Chondrocyte (in vitro differentiated cells): Measurements from ENCODE around the gene PIK3CG. TPM values are rescaled to one million over a fixed set of nuclear protein-coding genes. Genes with fewer than 3 reads are reported as not detected.
"Not testable (repeated sequence)": the region's sequence is repeated elsewhere in the genome, so short reads cannot be mapped to it uniquely, and the experiment has no call there.

ENCODE experiments used
- DNase-seq: peaks from one replicate; pipeline ENCODE4 v3.0.0; 2021; ENCODE audit warnings: mixed read lengths, low spot score
- H3K27ac Mint-ChIP-seq: one replicate; pipeline ENCODE4 v1.8.0; 2021; ENCODE audit warnings: mild to moderate bottlenecking, moderate library complexity, mixed read lengths; ENCODE audit not compliant: unreplicated experiment
- H3K27me3 Mint-ChIP-seq: 2 replicates; pipeline ENCODE4 v1.8.0; 2021; ENCODE audit warnings: low read depth, mixed read lengths
- H3K36me3 Mint-ChIP-seq: 2 replicates; pipeline ENCODE4 v1.8.0; 2021; ENCODE audit warnings: low read depth, mixed read lengths
- H3K4me1 Mint-ChIP-seq: 2 replicates; pipeline ENCODE4 v1.8.0; 2021; ENCODE audit warnings: low read depth, mild to moderate bottlenecking, mixed read lengths
- H3K4me3 Mint-ChIP-seq: one replicate; pipeline ENCODE4 v1.8.0; 2021; ENCODE audit warnings: mild to moderate bottlenecking, moderate library complexity, mixed read lengths; ENCODE audit not compliant: unreplicated experiment
- H3K9me3 Mint-ChIP-seq: 2 replicates; pipeline ENCODE4 v1.8.0; 2021; ENCODE audit warnings: low read depth, mixed read lengths
- CTCF ChIP-seq: fragments of 200-600 bp; sonication (generic); IDR thresholded peaks from 2 replicates; pipeline ENCODE4 v1.5.0; 2021; ENCODE audit warnings: antibody characterized with exemption, mild to moderate bottlenecking, moderate library complexity
- total RNA-seq: library from RNA; stranded (reverse); gene quantifications from 3 replicates; pipeline ENCODE4 v1.2.1, GENCODE V29; 2021

The PIK3CG gene
- total RNA-seq, 1 donor from 2014 or later: not detected

- DNase-seq: no peak
- Mint-ChIP-seq H3K4me1 (no peaks in the 10 kb centered on the region), H3K36me3 (no peaks in the 10 kb centered on the region), H3K4me3 (no peak overlapping the region), H3K27ac (no peak overlapping the region), H3K27me3 (peaks cover 18% of the 10 kb centered on the region), H3K9me3 (peaks cover 12% of the 10 kb centered on the region)
- TF ChIP-seq CTCF: no peak
Measured at GRCh38 chr7:106915873-106916272, 50.8 kb downstream of the PIK3CG start.

GRCh38 chr7:106916679-106917078, 51.6 kb downstream of the PIK3CG start:
- DNase-seq: no peak
- peaks cover 13% of the 10 kb centered on the region for H3K9me3 Mint-ChIP-seq
- H3K4me1 Mint-ChIP-seq: no peaks in the 10 kb centered on the region
- TF ChIP-seq CTCF: no peak
- H3K36me3 Mint-ChIP-seq: no peaks in the 10 kb centered on the region
- no peak overlapping the region for H3K4me3 Mint-ChIP-seq
- H3K27me3 Mint-ChIP-seq: peaks cover 15% of the 10 kb centered on the region
- no peak overlapping the region for H3K27ac Mint-ChIP-seq

GRCh38 chr7:106918991-106919390, 53.9 kb downstream of the PIK3CG start:
- Mint-ChIP-seq H3K4me3 (no peak overlapping the region), H3K4me1 (no peaks in the 10 kb centered on the region), H3K36me3 (no peaks in the 10 kb centered on the region), H3K27me3 (peaks cover 4% of the 10 kb centered on the region), H3K27ac (no peak overlapping the region), H3K9me3 (peaks cover 16% of the 10 kb centered on the region)
- no peak for DNase-seq
- TF ChIP-seq CTCF: no peak

GRCh38 chr7:106924468-106924867, 59.4 kb downstream of the PIK3CG start:
- not testable (repeated sequence) for H3K4me3 Mint-ChIP-seq, H3K27me3 Mint-ChIP-seq, H3K36me3 Mint-ChIP-seq, H3K4me1 Mint-ChIP-seq, H3K27ac Mint-ChIP-seq, DNase-seq
- peaks cover 13% of the 10 kb centered on the region for H3K9me3 Mint-ChIP-seq

- DNase-seq: no peak
- Mint-ChIP-seq H3K27ac (no peak overlapping the region), H3K4me1 (no peaks in the 10 kb centered on the region), H3K36me3 (no peaks in the 10 kb centered on the region), H3K4me3 (no peak overlapping the region), H3K9me3 (peaks cover 3% of the 10 kb centered on the region), H3K27me3 (peaks cover 5% of the 10 kb centered on the region)
- no peak for TF ChIP-seq CTCF
Measured at GRCh38 chr7:106926892-106927291, 61.8 kb downstream of the PIK3CG start.

GRCh38 chr7:106927536-106927935, 62.5 kb downstream of the PIK3CG start:
- TF ChIP-seq CTCF: no peak
- Mint-ChIP-seq H3K9me3 (peaks cover 3% of the 10 kb centered on the region), H3K27me3 (peaks cover 5% of the 10 kb centered on the region), H3K4me3 (no peak overlapping the region), H3K27ac (no peak overlapping the region), H3K4me1 (no peaks in the 10 kb centered on the region), H3K36me3 (no peaks in the 10 kb centered on the region)
- no peak for DNase-seq

- not testable (repeated sequence) for H3K4me3 Mint-ChIP-seq, H3K9me3 Mint-ChIP-seq, H3K27ac Mint-ChIP-seq, DNase-seq, H3K27me3 Mint-ChIP-seq, H3K4me1 Mint-ChIP-seq, H3K36me3 Mint-ChIP-seq
Measured at GRCh38 chr7:106929616-106930015, 64.5 kb downstream of the PIK3CG start.
